Omental fat pad (tissue), 4 donors: ENCODE measurements around the gene ZSWIM7. TPM values are rescaled to one million over a fixed set of nuclear protein-coding genes. Genes with fewer than 3 reads are reported as not detected.

Source experiments
- ATAC-seq: fragments of 150-250 bp; one replicate; pipeline ENCODE4 v1.9.1; 2016; ENCODE audit warnings: mild to moderate bottlenecking, moderate library complexity; ENCODE audit not compliant: low FRiP score
- DNase-seq: peaks from one replicate; pipeline ENCODE4 v3.0.0-alpha.2; 2019; ENCODE audit warnings: low spot score
- CTCF ChIP-seq, 3 donors: fragments of 450-650 bp; IDR thresholded peaks; one replicate each; pipeline ENCODE4 v1.5.1; 2016 to 2017; ENCODE audit warnings: antibody characterized with exemption in 3 of 3, mild to moderate bottlenecking in 3 of 3, moderate library complexity in 2 of 3
- total RNA-seq, 4 donors: library from RNA; depleted of rRNA; stranded (reverse); fragments of >200 nt; gene quantifications; one replicate each; pipeline ENCODE4 v1.1.0, GENCODE V29; 2016

The ZSWIM7 gene
- total RNA-seq, 4 donors from 2014 or later: 8.6 to 34.0 (median 20.4) TPM

GRCh38 chr17:15930426-15930825, 69.1 kb downstream of the ZSWIM7 start:
- DNase-seq (no peak), ATAC-seq (no peak)
- TF ChIP-seq CTCF (IDR thresholded peaks at IDR 0.05): no peak

GRCh38 chr17:15929941-15930340, 69.6 kb downstream of the ZSWIM7 start:
- ATAC-seq (no peak), DNase-seq (no peak)
- TF ChIP-seq CTCF (IDR thresholded peaks at IDR 0.05): no peak

GRCh38 chr17:15928286-15928785, 71.2 kb downstream of the ZSWIM7 start:
- no peak for TF ChIP-seq CTCF (IDR thresholded peaks at IDR 0.05)
- no peak for DNase-seq
- ATAC-seq: peak; percentile 23

Other genes starting within 250 kb of the ZSWIM7 start
- 1 to 10 TPM in 2 of 4 donors, under 1 TPM in 1, not detected in 1; 0.82 to 5.6 (median 2.1) TPM for gene ADORA2B, start 54.6 kb downstream of the ZSWIM7 start, total RNA-seq
- gene TTC19, start 120 bp upstream of the ZSWIM7 start, total RNA-seq: 10 to 100 TPM; 42.4 to 72.7 (median 56.8) TPM
- 100 to 1,000 TPM; 120 to 163 (median 134) TPM for gene NCOR1, start 215.8 kb upstream of the ZSWIM7 start, total RNA-seq
- 10 to 100 TPM; 44.8 to 62.4 (median 52.5) TPM for gene PIGL, start 217.5 kb upstream of the ZSWIM7 start, total RNA-seq